ENCODE results near the gene C17orf67. TPM values are rescaled to one million over a fixed set of nuclear protein-coding genes. Genes with fewer than 3 reads are reported as not detected.

Gene C17orf67
- total and polyA plus RNA-seq, 2 of the 13 experiments (the other 11 are each of a cell fraction or from before 2014, with no cell fraction given): 0.41 to 0.86 TPM

- in situ Hi-C loops (cut with HindIII; ENCODE audit: extremely low pct_ligation_motif_present, low pct_unique_long_range_greater_than_20kb): no loop called here
- POLR2A ChIA-PET: no interaction called here
Observed at GRCh38 chr17:56756536-56756935, 77.2 kb downstream of the C17orf67 start.

More at GRCh38 chr17:56756536-56756935, 77.2 kb downstream of the C17orf67 start:
- no peak; the same call in 2 of the 3 replicates for ATAC-seq
- FAIRE-seq: peak; percentile 4
- no peak overlapping the region for H3K4me3 ChIP-seq (replicated peaks in 1 of 3; ENCODE audit: insufficient read depth in 1 of 3, low read depth in 2 of 3, low read length in 3 of 3)
- WGBS (ENCODE audit: low lambda C conversion rate): 13% methylated on average over 2 of the region's 2 CpGs
- H3K4me2 ChIP-seq (ENCODE audit: low read depth, low read length): no peak overlapping the region
- no peak overlapping the region for H3K27ac ChIP-seq (ENCODE audit: extremely low read length, insufficient read depth, low read length)
- intact Hi-C loops (cut with micrococcal nuclease; ENCODE audit: unreplicated experiment): no loop called here
- H3K36me3 ChIP-seq (replicated peaks in 1 of 2; ENCODE audit: control insufficient read depth in 1 of 2, insufficient read depth in 2 of 2, low read length in 2 of 2): no peaks in the 10 kb centered on the region
- no peak overlapping the region for H2AFZ ChIP-seq (ENCODE audit: low read length)
- H3K79me2 ChIP-seq (ENCODE audit: insufficient read depth, low read length): no peaks in the 10 kb centered on the region
- H3K9ac ChIP-seq (ENCODE audit: insufficient read depth, low read depth, low read length): no peak overlapping the region
- no TSS peak for BruUV-seq (replicated peaks)
- peaks cover 21% of the 10 kb centered on the region for H3K4me1 ChIP-seq (ENCODE audit: insufficient read depth, low read length)
- DNase-seq (ENCODE audit: low spot score): peak; percentile 24
- CTCF ChIA-PET (ENCODE audit: low intra/inter-chr PET ratio, low total read pairs): no interaction called here
- no peak for TF ChIP-seq TBL1XR1 (IDR thresholded peaks at IDR 0.05; ENCODE audit: borderline replicate concordance, low read length, partially characterized antibody)
- TF ChIP-seq ZMYM4 (CRISPR knock-in tag; IDR thresholded peaks at IDR 0.05): no peak
- TF ChIP-seq GPN1 (CRISPR knock-in tag; IDR thresholded peaks at IDR 0.05; ENCODE audit: borderline replicate concordance): no peak
- no peak for TF ChIP-seq PRMT3 (CRISPR knock-in tag; IDR thresholded peaks at IDR 0.05; ENCODE audit: borderline replicate concordance, low read depth)
- no peak for TF ChIP-seq MBD4 (IDR thresholded peaks at IDR 0.05; ENCODE audit: borderline replicate concordance, low read length)
- TF ChIP-seq RXRA (CRISPR knock-in tag; IDR thresholded peaks at IDR 0.05): no peak
- no peak for TF ChIP-seq RARA (CRISPR knock-in tag; IDR thresholded peaks at IDR 0.05)
- no peak for TF ChIP-seq DDIT3 (CRISPR knock-in tag; IDR thresholded peaks at IDR 0.05)
- no peak for TF ChIP-seq SMC3 (IDR thresholded peaks at IDR 0.05; ENCODE audit: low read length)
- TF ChIP-seq THAP8 (CRISPR knock-in tag; IDR thresholded peaks at IDR 0.05; ENCODE audit: borderline replicate concordance): no peak
- no peak for TF ChIP-seq ZXDC (CRISPR knock-in tag; IDR thresholded peaks at IDR 0.05)
- H3K27me3 ChIP-seq (ENCODE audit: control insufficient read depth in 1 of 2, insufficient read depth in 2 of 2, low read length in 2 of 2): peaks cover 0 to 5% of the 10 kb centered on the region in 2 experiments; a peak in 2 of 5 replicates
- H3K9me3 ChIP-seq (ENCODE audit: low read length): no peaks in the 10 kb centered on the region
- H4K20me1 ChIP-seq (ENCODE audit: insufficient read depth, low read length): no peaks in the 10 kb centered on the region
